Ovary (tissue), 9 donors: Measurements from ENCODE around the gene MXRA5. TPM values are rescaled to one million over a fixed set of nuclear protein-coding genes. Genes with fewer than 3 reads are reported as not detected.

Experiments used
- DNase-seq, 5 donors: peaks; one replicate each; pipeline ENCODE4 v3.0.0-alpha.2; 2019 to 2020
- H3K27ac ChIP-seq, 2 donors: fragments of 200-600 bp; one replicate each; pipeline versions ENCODE4 v1.5.1 to v1.8.0; 2019 to 2022
- H3K27me3 ChIP-seq: fragments of 200-600 bp; one replicate; pipeline ENCODE4 v1.8.0; 2022
- H3K36me3 ChIP-seq: fragments of 200-600 bp; sonication (generic); one replicate; pipeline ENCODE4 v1.5.1; 2019
- H3K4me1 ChIP-seq: one replicate; pipeline ENCODE4 v1.8.1; 2013; ENCODE audit warnings: mild to moderate bottlenecking, moderate library complexity; ENCODE audit not compliant: insufficient read depth
- H3K4me3 ChIP-seq: fragments of 200-600 bp; sonication (generic); one replicate; pipeline ENCODE4 v1.5.1; 2017
- H3K9me3 ChIP-seq, 2 donors: fragments of 200-600 bp in 1 of 2; sonication (generic) in 1 of 2; one replicate each; pipeline versions ENCODE4 v1.5.1 to v1.8.1; 2013 to 2019; ENCODE audit warnings: mild to moderate bottlenecking in 1 of 2, moderate library complexity in 1 of 2
- CTCF ChIP-seq, 3 donors: fragments of 450-650 bp in 2 of 3; fragments of 200-600 bp in 1 of 3; IDR thresholded peaks; one replicate each; pipeline versions ENCODE4 v1.5.1 to v1.8.0; 2016 to 2022; ENCODE audit warnings: antibody characterized with exemption in 3 of 3, mild to moderate bottlenecking in 1 of 3
- EP300 ChIP-seq: sonication (generic); formaldehyde crosslinking; IDR thresholded peaks from one replicate; pipeline ENCODE4 v1.6.1; 2017; ENCODE audit warnings: antibody characterized with exemption
- POLR2A ChIP-seq: fragments of 450-650 bp; IDR thresholded peaks from one replicate; pipeline ENCODE4 v1.6.1; 2017; ENCODE audit warnings: antibody characterized with exemption, mild to moderate bottlenecking, moderate library complexity
- WGBS, 3 donors: extraction: QIAGEN DNeasy Blood & Tissue Kit in 1 of 3; methylation state at CpG; one replicate each; pipeline versions ENCODE4 v1.1.5 to v1.1.7; 2013 to 2017; 5-methylcytosine and 5-hydroxymethylcytosine counted together
- intact Hi-C, 4 donors: fragments of 100-400 bp; cut with DNase I; formaldehyde crosslinking; loops; one replicate each; pipeline versions ENCODE4 v1.11.0 to v1.15.1; 2022 to 2023
- polyA plus RNA-seq, 2 donors: library from polyadenylated mRNA; stranded (reverse); fragments of 200-250 nt in 1 of 2; fragments of 350-450 nt in 1 of 2; fragmentation: Illumina TruSeq in 1 of 2; extraction: RNeasy Lipid Tissue Mini Kit (QIAGEN cat#74804) in 1 of 2; gene quantifications; one replicate each; pipeline ENCODE4 v1.2.3, GENCODE V29; 2013 to 2014
- total RNA-seq, 7 donors: library from RNA; depleted of rRNA in 2 of 7; stranded (reverse); fragments of >200 nt in 2 of 7; fragmentation: NEBNext Ultra II Directional in 3 of 7; extraction: Animal tissue kit (Norgen Biotek cat#: 25700) in 3 of 7; gene quantifications; one replicate each; pipeline versions ENCODE4 v1.1.0 to v1.2.4, GENCODE V29; 2016 to 2023
- donor health status: DM: no; HTN: no; CAD: no; lungs with moderate emphysema.
- donor health status: DM: no; HTN: no; CAD: no.
- donor health status: Bipolar disorder and iron deficiency.
- donor health status: DM: yes; HTN: yes; CAD: no.
- donor health status: DM: no; HTN: no; CAD: no.
- donor health status: DM: yes; HTN: yes; CAD: no.

MXRA5 gene
- total and polyA plus RNA-seq, 9 donors: 0.70 to 51.6 (median 4.2) TPM

GRCh38 chrX:3374108-3374800 lies 27.8 kb upstream of the MXRA5 start:
- WGBS, 3 donors: 64 to 65% (median 65%) methylated on average over 3 of the region's 3 CpGs
- Histone ChIP-seq H3K36me3 (no peaks in the 10 kb centered on the region), H3K4me3 (no peak overlapping the region), H3K27ac (no peak overlapping the region), H3K9me3 (no peaks in the 10 kb centered on the region), H3K4me1 (no peaks in the 10 kb centered on the region), H3K27me3 (no peaks in the 10 kb centered on the region)
- no peak for TF ChIP-seq POLR2A
- no peak for TF ChIP-seq EP300
- TF ChIP-seq CTCF (IDR thresholded peaks at IDR 0.05): no peak
- DNase-seq: no peak
- intact Hi-C loops: no loop called here

- H3K36me3 ChIP-seq: no peaks in the 10 kb centered on the region
- no peak overlapping the region for H3K4me3 ChIP-seq
- intact Hi-C loops: no loop called here
- no peaks in the 10 kb centered on the region for H3K9me3 ChIP-seq
- no peak for DNase-seq
- H3K27me3 ChIP-seq: no peaks in the 10 kb centered on the region
- TF ChIP-seq POLR2A (no peak), CTCF (IDR thresholded peaks at IDR 0.05) (no peak), EP300 (no peak)
- no peaks in the 10 kb centered on the region for H3K4me1 ChIP-seq
- 74 to 85% (median 81%) methylated on average over 4 of the region's 4 CpGs for WGBS, 3 donors
- no peak overlapping the region for H3K27ac ChIP-seq
These were observed 24.7 kb upstream of the MXRA5 start for GRCh38 chrX:3371163-3371562.

GRCh38 chrX:3370656-3371055 lies 24.2 kb upstream of the MXRA5 start:
- H3K4me1 ChIP-seq: no peaks in the 10 kb centered on the region
- no peaks in the 10 kb centered on the region for H3K9me3 ChIP-seq
- TF ChIP-seq CTCF (IDR thresholded peaks at IDR 0.05): no peak
- TF ChIP-seq POLR2A: no peak
- TF ChIP-seq EP300: no peak
- H3K4me3 ChIP-seq: no peak overlapping the region
- 29 to 34% (median 30%) methylated on average over 3 of the region's 3 CpGs for WGBS, 3 donors
- intact Hi-C loops: no loop called here
- DNase-seq: no peak
- no peaks in the 10 kb centered on the region for H3K27me3 ChIP-seq
- no peaks in the 10 kb centered on the region for H3K36me3 ChIP-seq
- H3K27ac ChIP-seq: no peak overlapping the region

- H3K9me3 ChIP-seq: no peaks in the 10 kb centered on the region
- WGBS, 3 donors: 64 to 74% (median 71%) methylated on average over 4 of the region's 4 CpGs
- intact Hi-C loops: no loop called here
These were observed 16.5 kb upstream of the MXRA5 start for GRCh38 chrX:3362956-3363355.

More at GRCh38 chrX:3362956-3363355, 16.5 kb upstream of the MXRA5 start:
- no peaks in the 10 kb centered on the region for H3K27me3 ChIP-seq
- H3K4me3 ChIP-seq: no peak overlapping the region
- H3K27ac ChIP-seq: no peak overlapping the region
- no peak for DNase-seq
- no peaks in the 10 kb centered on the region for H3K4me1 ChIP-seq
- H3K36me3 ChIP-seq: no peaks in the 10 kb centered on the region
- no peak for TF ChIP-seq POLR2A
- no peak for TF ChIP-seq CTCF (IDR thresholded peaks at IDR 0.05)
- TF ChIP-seq EP300: no peak
